Daoy (cell line): ENCODE results near the gene FNTB. TPM values are rescaled to one million over a fixed set of nuclear protein-coding genes. Genes with fewer than 3 reads are reported as not detected.

ENCODE experiments used
- total RNA-seq: library from RNA; depleted of rRNA; stranded (reverse); fragments of >200 nt; shearing (Covaris generic); gene quantifications from 2 replicates; pipeline ENCODE4 v1.2.3, GENCODE V29; 2014; rRNA removed

The FNTB gene
- total RNA-seq, 1 experiment from 2014 or later = 13.8 TPM

Other genes with a start within 250 kb of the FNTB start
- 1.3 and 2.2 TPM in 2 replicates for gene SPTB, start 107.0 kb upstream of the FNTB start, total RNA-seq
- gene CHURC1, start 72.4 kb upstream of the FNTB start, total RNA-seq = 82.5 and 130 TPM in 2 replicates
- gene GPX2, start 44.1 kb upstream of the FNTB start, total RNA-seq = not detected in 2 replicates
- 9.9 and 13.8 TPM in 2 replicates for gene RAB15, start 14.6 kb upstream of the FNTB start, total RNA-seq
- gene MAX, start 115.6 kb downstream of the FNTB start, total RNA-seq = 40.7 and 51.3 TPM in 2 replicates